Parathyroid adenoma (tissue), 2 donors: ENCODE results near the gene SNX33.
"Not testable (repeated sequence)": the region's sequence is repeated elsewhere in the genome, so short reads cannot be mapped to it uniquely, and the experiment has no call there.

Experiments
- H2AFZ ChIP-seq: fragments of 300-600 bp; sonication (generic); one replicate; pipeline ENCODE4 v1.7.0; 2017; ENCODE audit warnings: antibody characterized with exemption, mild to moderate bottlenecking
- H3K27ac ChIP-seq: fragments of 300-600 bp; sonication (generic); one replicate; pipeline ENCODE4 v1.7.0; 2017
- H3K27me3 ChIP-seq: fragments of 300-600 bp; sonication (generic); one replicate; pipeline ENCODE4 v1.7.0; 2017; ENCODE audit warnings: low read length; ENCODE audit not compliant: control insufficient read depth, insufficient read depth
- H3K36me3 ChIP-seq: fragments of 300-600 bp; sonication (generic); one replicate; pipeline ENCODE4 v1.7.0; 2017; ENCODE audit warnings: low read length; ENCODE audit not compliant: control insufficient read depth, insufficient read depth
- H3K4me1 ChIP-seq: fragments of 300-600 bp; sonication (generic); one replicate; pipeline ENCODE4 v1.7.0; 2017; ENCODE audit warnings: control low read depth
- H3K4me2 ChIP-seq: fragments of 300-600 bp; sonication (generic); one replicate; pipeline ENCODE4 v1.7.0; 2017; ENCODE audit warnings: low read length
- H3K4me3 ChIP-seq: fragments of 300-600 bp; sonication (generic); one replicate; pipeline ENCODE4 v1.7.0; 2017; ENCODE audit warnings: low read depth, low read length
- H3K79me2 ChIP-seq: fragments of 300-600 bp; sonication (generic); one replicate; pipeline ENCODE4 v1.7.0; 2017; ENCODE audit warnings: control low read depth
- H3K9ac ChIP-seq: fragments of 300-600 bp; sonication (generic); one replicate; pipeline ENCODE4 v1.7.0; 2017; ENCODE audit warnings: mild to moderate bottlenecking
- H3K9me3 ChIP-seq: fragments of 300-600 bp; sonication (generic); one replicate; pipeline ENCODE4 v1.7.0; 2017; ENCODE audit warnings: low read length; ENCODE audit not compliant: control insufficient read depth
- TF ChIP-seq, protein P1 (sequence below): fragments of 300-600 bp; sonication (generic); IDR thresholded peaks from one replicate; pipeline ENCODE4 v1.7.0; 2017; ENCODE audit warnings: antibody characterized with exemption, mild to moderate bottlenecking
- donor health status: primary hyperparathyroidism.

Gene SNX33

DNA sequence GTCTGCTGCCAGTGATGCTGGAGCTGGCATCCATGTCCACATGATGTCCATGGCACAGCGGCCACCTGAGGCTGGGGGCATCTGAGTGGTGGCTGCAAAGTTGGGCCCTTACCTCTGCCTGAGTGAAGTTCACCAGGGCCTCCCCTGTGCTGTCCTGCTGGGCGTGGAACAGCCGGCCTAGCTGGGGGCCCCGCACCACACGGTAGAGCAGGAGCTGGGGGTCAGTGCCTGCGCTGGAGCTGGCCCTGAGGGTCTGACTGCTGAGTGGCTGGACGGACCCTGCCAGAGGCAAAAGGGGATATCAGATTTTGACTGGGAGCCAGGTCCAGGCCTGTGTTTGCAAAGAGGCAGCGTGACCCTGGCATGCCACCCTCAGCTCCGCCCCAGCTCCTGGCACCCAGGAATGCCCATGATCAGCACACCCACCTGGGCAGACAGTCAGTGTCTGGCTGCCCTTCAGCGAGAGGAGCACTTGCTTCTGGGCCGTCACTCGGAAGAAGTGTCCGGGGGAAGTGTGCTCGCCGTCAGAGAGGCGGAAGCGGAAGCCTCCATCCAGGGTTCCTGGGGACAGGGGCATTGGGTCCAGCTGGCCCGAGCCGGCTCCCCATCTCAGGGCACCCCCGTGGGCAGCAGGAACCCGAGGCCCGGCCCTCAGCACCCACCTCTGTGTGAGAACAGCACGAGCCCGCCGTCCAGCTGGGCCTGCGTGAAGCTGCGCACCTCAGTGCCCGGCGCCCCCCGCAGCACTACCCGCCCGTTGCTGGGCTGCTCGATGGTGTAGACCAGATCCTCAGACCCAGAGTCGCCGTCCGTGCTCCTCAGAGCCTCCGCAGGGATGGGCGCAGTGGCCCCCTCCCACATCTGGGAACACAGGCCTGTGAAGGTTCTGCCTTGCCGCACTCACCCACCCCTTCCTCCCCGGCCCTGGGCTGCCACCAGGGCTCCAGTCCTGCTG, 34.7 kb downstream of the SNX33 start:
- no peak overlapping the region for H3K4me3 ChIP-seq
- H3K4me1 ChIP-seq = no peaks in the 10 kb centered on the region
- H3K9me3 ChIP-seq = no peaks in the 10 kb centered on the region
- no peak overlapping the region for H2AFZ ChIP-seq
- TF ChIP-seq, protein P1, sequence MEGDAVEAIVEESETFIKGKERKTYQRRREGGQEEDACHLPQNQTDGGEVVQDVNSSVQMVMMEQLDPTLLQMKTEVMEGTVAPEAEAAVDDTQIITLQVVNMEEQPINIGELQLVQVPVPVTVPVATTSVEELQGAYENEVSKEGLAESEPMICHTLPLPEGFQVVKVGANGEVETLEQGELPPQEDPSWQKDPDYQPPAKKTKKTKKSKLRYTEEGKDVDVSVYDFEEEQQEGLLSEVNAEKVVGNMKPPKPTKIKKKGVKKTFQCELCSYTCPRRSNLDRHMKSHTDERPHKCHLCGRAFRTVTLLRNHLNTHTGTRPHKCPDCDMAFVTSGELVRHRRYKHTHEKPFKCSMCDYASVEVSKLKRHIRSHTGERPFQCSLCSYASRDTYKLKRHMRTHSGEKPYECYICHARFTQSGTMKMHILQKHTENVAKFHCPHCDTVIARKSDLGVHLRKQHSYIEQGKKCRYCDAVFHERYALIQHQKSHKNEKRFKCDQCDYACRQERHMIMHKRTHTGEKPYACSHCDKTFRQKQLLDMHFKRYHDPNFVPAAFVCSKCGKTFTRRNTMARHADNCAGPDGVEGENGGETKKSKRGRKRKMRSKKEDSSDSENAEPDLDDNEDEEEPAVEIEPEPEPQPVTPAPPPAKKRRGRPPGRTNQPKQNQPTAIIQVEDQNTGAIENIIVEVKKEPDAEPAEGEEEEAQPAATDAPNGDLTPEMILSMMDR = no peak
- no peak overlapping the region for H3K27ac ChIP-seq
- no peak overlapping the region for H3K9ac ChIP-seq
- H3K36me3 ChIP-seq = no peaks in the 10 kb centered on the region
- no peak overlapping the region for H3K4me2 ChIP-seq
- no peaks in the 10 kb centered on the region for H3K27me3 ChIP-seq
- no peaks in the 10 kb centered on the region for H3K79me2 ChIP-seq

DNA sequence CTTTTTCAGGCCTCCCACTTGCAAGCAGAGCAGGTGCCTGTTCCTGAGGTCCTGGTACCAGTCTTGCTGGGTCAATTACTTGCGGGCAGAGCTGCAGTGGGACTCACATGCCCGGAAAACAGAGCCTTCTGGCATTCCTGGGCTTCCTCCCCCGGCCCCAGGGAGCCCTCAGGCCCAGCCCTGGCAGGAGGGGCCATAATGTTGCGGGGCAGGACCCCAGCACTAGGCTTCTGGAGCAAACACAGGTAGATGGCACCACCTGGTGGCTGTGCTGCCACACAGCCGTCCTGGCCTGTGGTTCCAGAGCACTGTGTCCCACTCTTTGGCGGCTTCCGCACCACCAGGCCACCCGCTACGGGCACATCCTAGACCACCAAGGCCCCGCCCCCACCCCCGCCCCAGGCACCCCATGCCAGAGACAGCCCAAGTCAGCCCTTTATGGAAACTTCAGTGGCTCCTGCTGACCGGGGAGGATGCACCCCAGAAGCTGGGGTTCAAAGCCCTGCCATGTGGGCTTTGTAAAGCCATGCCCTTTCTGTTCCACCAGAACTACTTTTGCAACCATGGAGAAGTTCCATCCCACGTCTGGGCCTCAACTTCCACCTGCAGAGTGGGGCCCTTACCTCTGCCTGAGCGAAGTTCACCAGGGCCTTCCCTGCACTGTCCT, 36.1 kb downstream of the SNX33 start:
- H3K9ac ChIP-seq, H2AFZ ChIP-seq, H3K36me3 ChIP-seq, H3K4me3 ChIP-seq, H3K27ac ChIP-seq, H3K4me2 ChIP-seq, H3K79me2 ChIP-seq, H3K4me1 ChIP-seq, H3K27me3 ChIP-seq, H3K9me3 ChIP-seq: not testable (repeated sequence)
- TF ChIP-seq, protein P1 = peak; percentile 61

DNA sequence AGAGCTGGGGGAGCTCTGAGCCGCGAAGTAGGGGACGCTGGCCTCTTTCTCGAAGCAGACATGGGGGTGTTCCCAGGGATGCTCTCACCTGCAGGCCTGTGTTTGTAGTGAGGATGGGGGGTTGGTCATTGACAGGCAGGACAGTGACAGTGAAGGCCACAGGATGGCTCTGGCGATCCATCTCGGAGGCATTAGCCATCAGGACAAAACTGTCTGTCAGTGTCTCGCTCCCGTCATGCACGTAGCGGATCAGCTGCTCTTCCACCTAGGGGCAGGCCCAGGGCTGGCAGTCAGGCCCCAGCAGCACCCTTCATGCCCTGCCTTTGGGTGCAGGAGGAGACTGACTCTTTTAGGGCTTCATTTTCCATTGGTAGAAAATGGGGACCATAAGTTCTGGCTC, 36.9 kb downstream of the SNX33 start:
- H3K27ac ChIP-seq = no peak overlapping the region
- no peaks in the 10 kb centered on the region for H3K27me3 ChIP-seq
- H3K9ac ChIP-seq = no peak overlapping the region
- H3K79me2 ChIP-seq = no peaks in the 10 kb centered on the region
- H3K36me3 ChIP-seq = no peaks in the 10 kb centered on the region
- H3K4me2 ChIP-seq = no peak overlapping the region
- no peaks in the 10 kb centered on the region for H3K9me3 ChIP-seq
- no peak overlapping the region for H3K4me3 ChIP-seq
- H2AFZ ChIP-seq = no peak overlapping the region
- TF ChIP-seq, protein P1 = no peak
- H3K4me1 ChIP-seq = no peaks in the 10 kb centered on the region

DNA sequence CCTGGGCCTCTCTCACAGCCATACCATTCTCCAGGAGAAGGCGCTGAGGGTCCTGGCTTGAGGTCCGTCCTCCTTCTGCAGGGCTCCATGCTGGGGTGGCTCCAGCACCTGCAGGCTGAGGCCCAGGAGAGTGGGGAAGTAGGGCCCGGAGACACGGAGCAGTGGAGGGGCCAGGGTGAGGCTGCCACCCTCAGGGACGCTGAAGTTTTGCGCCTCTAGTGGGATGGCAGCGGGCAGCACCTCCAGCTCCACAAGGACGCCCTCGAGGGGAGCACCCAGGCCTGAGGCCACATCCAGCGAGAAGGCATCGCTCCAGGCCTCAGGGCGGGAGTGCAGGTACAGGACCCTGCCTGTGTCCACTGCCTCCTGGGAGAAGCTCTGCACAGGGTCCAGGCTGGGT, 37.5 kb downstream of the SNX33 start:
- H3K9me3 ChIP-seq = no peaks in the 10 kb centered on the region
- no peaks in the 10 kb centered on the region for H3K4me1 ChIP-seq
- no peaks in the 10 kb centered on the region for H3K79me2 ChIP-seq
- H3K4me2 ChIP-seq = no peak overlapping the region
- H3K27me3 ChIP-seq = no peaks in the 10 kb centered on the region
- H2AFZ ChIP-seq = no peak overlapping the region
- no peak overlapping the region for H3K4me3 ChIP-seq
- H3K27ac ChIP-seq = no peak overlapping the region
- TF ChIP-seq, protein P1 = no peak
- no peaks in the 10 kb centered on the region for H3K36me3 ChIP-seq
- no peak overlapping the region for H3K9ac ChIP-seq
